ENCODE results near the gene SCN9A.

The SCN9A gene

GRCh38 chr2:166419616-166419934, 43.8 kb upstream of the SCN9A start:
- Histone ChIP-seq H3K4me3 (ENCODE audit: low read depth, low read length) (no peak overlapping the region), H3K9me3 (ENCODE audit: control insufficient read depth, insufficient read depth, low read depth, low read length) (no peaks in the 10 kb centered on the region), H3K36me3 (ENCODE audit: control insufficient read depth in 2 of 2, insufficient read depth in 1 of 2, low read length in 2 of 2) (no peaks in the 10 kb centered on the region), H3K27ac (ENCODE audit: extremely low read depth, low read depth, low read length) (no peak overlapping the region), H3K4me1 (ENCODE audit: control insufficient read depth, insufficient read depth, low read length) (no peaks in the 10 kb centered on the region)
- TF ChIP-seq ZNF623 (tag by site-specific recombination; IDR thresholded peaks at IDR 0.05) (no peak), CTCF (tag by site-specific recombination; IDR thresholded peaks at IDR 0.05) (peak; percentile 47; the same call in 1 of the 2 replicates), ZNF654 (tag by site-specific recombination; IDR thresholded peaks at IDR 0.05; ENCODE audit: low read depth) (peak; percentile 72), ZNF596 (tag by site-specific recombination; IDR thresholded peaks at IDR 0.05) (no peak)
- POLR2A ChIA-PET, result no interaction called here
- CTCF ChIA-PET, result interaction anchor here (0.6 to 2.0 kb wide), 13 partner anchors 10 to 394 kb away, joined by 3 to 14 read pairs (median 4); no protein-coding TSS in a partner anchor

GRCh38 chr2:166418853-166419615, 43.3 kb upstream of the SCN9A start:
- Histone ChIP-seq H3K9me3 (ENCODE audit: control insufficient read depth, insufficient read depth, low read depth, low read length) (no peaks in the 10 kb centered on the region), H3K27ac (ENCODE audit: extremely low read depth, low read depth, low read length) (no peak overlapping the region), H3K4me3 (ENCODE audit: low read depth, low read length) (no peak overlapping the region), H3K4me1 (ENCODE audit: control insufficient read depth, insufficient read depth, low read length) (no peaks in the 10 kb centered on the region), H3K36me3 (ENCODE audit: control insufficient read depth in 2 of 2, insufficient read depth in 1 of 2, low read length in 2 of 2) (no peaks in the 10 kb centered on the region)
- TF ChIP-seq ZNF280D (tag by site-specific recombination; IDR thresholded peaks at IDR 0.05) (no peak), ZSCAN18 (tag by site-specific recombination; IDR thresholded peaks at IDR 0.05) (no peak), AEBP2 (tag by site-specific recombination; IDR thresholded peaks at IDR 0.05; ENCODE audit: borderline replicate concordance) (no peak), KLF7 (tag by site-specific recombination; IDR thresholded peaks at IDR 0.05; ENCODE audit: borderline replicate concordance) (no peak)
- ChIA-PET POLR2A (no interaction called here), CTCF (interaction anchor here (0.6 to 2.0 kb wide), 13 partner anchors 10 to 394 kb away, joined by 3 to 14 read pairs (median 4); no protein-coding TSS in a partner anchor)

GRCh38 chr2:166417669-166418068, 41.9 kb upstream of the SCN9A start:
- Histone ChIP-seq H3K36me3 (ENCODE audit: control insufficient read depth in 2 of 2, insufficient read depth in 1 of 2, low read length in 2 of 2) (no peaks in the 10 kb centered on the region), H3K4me3 (ENCODE audit: low read depth, low read length) (no peak overlapping the region), H3K9me3 (ENCODE audit: control insufficient read depth, insufficient read depth, low read depth, low read length) (no peaks in the 10 kb centered on the region), H3K4me1 (ENCODE audit: control insufficient read depth, insufficient read depth, low read length) (no peaks in the 10 kb centered on the region), H3K27ac (ENCODE audit: extremely low read depth, low read depth, low read length) (no peak overlapping the region)
- ChIA-PET CTCF (interaction anchor here (0.6 to 1.5 kb wide), 7 partner anchors 32 to 377 kb away, joined by 3 to 7 read pairs (median 4); no protein-coding TSS in a partner anchor), POLR2A (no interaction called here)
- no peak for TF ChIP-seq ZNF132 (tag by site-specific recombination; IDR thresholded peaks at IDR 0.05; ENCODE audit: borderline replicate concordance)
- TF ChIP-seq ZNF654 (tag by site-specific recombination; IDR thresholded peaks at IDR 0.05; ENCODE audit: low read depth), result peak; percentile 13; the same call in 1 of the 2 replicates
